Fibroblast of pulmonary artery (primary cell): ENCODE data around the gene CABLES1.
"Not testable (repeated sequence)": the region's sequence is repeated elsewhere in the genome, so short reads cannot be mapped to it uniquely, and the experiment has no call there.

Experiments
- DNase-seq: peaks from one replicate; pipeline ENCODE4 v3.0.0-alpha.2; 2010; ENCODE audit warnings: low read depth
- H3K4me3 ChIP-seq: replicated peaks from 2 replicates; pipeline ENCODE4 v1.5.1; 2011; ENCODE audit warnings: low read depth, mild to moderate bottlenecking, control low read depth, low read length, moderate library complexity
- CTCF ChIP-seq: IDR thresholded peaks from 2 replicates; pipeline ENCODE4 v1.5.1; 2011; ENCODE audit warnings: mild to moderate bottlenecking, control low read depth, low read length, inconsistent platforms; ENCODE audit errors: missing control alignments

CABLES1 gene

GRCh38 chr18:23154030-23154429 lies 18.7 kb downstream of the CABLES1 start:
- H3K4me3 ChIP-seq, result no peak overlapping the region
- DNase-seq, result no peak

GRCh38 chr18:23154823-23155500 lies 19.7 kb downstream of the CABLES1 start:
- no peak overlapping the region for H3K4me3 ChIP-seq
- TF ChIP-seq CTCF, result no peak
- no peak for DNase-seq

More at GRCh38 chr18:23154030-23154429, 18.7 kb downstream of the CABLES1 start:
- TF ChIP-seq CTCF, result no peak

DNA sequence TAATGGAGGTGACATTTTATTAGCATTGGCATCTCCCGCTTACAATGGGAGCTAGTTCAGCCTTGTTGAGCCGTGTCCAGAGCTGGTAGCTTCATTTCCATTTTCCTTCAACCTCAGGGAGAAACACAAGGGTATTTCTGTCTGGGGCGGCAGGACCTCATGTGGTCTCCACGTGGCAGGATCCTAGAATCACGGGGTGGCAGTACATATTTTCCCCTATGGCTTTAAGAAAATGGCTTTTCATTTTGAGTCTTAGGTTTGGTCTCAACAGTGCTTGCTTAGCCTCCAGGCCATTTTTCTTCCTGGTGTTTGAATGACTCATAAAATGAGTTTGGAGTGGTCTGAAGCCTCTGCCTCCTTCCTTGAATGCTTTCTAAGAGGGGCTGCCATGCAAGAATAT lies 20.3 kb downstream of the CABLES1 start:
- no peak for DNase-seq
- H3K4me3 ChIP-seq, result no peak overlapping the region
- no peak for TF ChIP-seq CTCF

DNA sequence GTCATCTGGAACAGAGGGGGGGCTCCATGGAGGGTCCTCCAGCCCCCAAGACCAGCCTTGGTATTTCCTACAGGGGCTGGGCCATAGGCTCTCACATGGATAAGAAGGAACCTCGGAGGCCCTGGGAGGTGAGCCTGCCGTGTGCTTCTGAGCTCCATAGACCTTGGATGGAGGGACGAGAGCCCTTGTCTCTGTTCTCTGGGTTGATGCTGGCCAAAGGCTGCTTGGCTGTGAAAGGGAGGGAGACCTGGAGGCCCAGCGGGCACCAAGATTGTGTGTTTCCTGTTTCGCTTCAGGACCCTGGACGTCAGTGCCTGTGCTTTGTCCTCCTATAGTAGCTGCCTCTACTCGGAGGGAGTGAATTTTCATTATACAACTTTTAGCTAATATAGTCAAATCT lies 20.8 kb downstream of the CABLES1 start:
- no peak for TF ChIP-seq CTCF
- no peak overlapping the region for H3K4me3 ChIP-seq
- no peak for DNase-seq

DNA sequence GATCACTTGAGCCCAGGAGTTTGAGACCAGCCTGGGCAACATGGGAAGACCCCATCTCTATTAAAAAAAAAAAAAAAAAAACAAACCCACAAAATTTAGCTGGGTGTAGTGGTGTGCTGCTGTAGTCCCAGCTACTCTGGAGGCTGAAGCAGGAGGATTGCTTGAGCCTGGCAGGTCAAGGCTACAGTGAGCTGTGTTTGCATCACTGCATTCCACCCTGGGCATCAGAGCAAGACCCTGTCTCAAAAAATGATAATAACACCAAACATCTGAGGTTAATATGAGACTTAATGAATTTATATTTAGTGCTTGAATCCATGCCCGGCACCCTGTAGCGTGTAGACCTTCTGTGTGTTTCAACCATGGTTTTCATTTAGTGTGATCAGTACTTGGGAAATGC lies 22.8 kb downstream of the CABLES1 start:
- TF ChIP-seq CTCF, result no peak
- no peak overlapping the region for H3K4me3 ChIP-seq
- no peak for DNase-seq

DNA sequence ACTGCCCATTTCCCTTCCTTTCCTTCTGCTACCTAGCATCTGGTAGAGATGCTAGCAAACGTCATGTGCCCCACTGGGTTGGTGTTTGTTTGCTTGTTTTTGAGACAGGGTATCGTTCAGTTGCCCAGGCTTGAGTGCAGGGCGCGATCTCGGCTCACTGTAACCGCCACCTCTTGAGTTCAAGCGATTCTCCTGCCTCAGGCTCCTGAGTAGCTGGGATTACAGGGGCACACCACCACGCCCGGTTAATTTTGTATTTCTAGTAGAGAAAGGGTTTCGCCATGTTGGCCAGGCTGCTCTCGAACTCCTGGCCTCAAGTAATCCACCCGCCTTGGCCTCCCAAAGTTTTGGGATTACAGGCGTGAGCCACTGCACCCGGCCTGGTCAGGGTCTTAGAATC lies 23.6 kb downstream of the CABLES1 start:
- H3K4me3 ChIP-seq, DNase-seq: not testable (repeated sequence)

DNA sequence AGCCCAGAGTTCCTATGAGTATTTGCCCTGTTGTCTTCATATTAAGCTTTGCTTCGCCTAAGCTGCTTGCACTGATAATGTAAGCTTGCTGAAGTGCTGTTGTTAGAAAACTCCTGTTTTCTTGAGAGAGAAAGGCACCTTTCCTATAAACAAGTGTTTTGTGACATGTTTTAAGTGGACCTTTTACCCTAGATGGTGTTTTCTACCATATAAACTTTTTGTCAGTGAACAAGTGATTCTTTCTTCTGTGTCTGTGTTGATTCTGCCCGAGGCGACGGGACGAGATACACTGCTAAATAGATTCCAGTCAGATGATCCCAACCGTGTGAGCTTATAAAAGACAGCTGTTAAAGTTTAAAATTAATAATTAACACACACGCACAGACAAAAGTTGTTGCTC lies 24.1 kb downstream of the CABLES1 start:
- TF ChIP-seq CTCF, result no peak
- H3K4me3 ChIP-seq, result no peak overlapping the region
- DNase-seq, result no peak
